Measurements from ENCODE around the gene MRPS23. TPM values are rescaled to one million over a fixed set of nuclear protein-coding genes. Genes with fewer than 3 reads are reported as not detected.

The MRPS23 gene
- total and polyA plus RNA-seq, 2 of the 13 experiments (the other 11 are each of a cell fraction or from before 2014, with no cell fraction given): 63.2 to 181 TPM

DNA sequence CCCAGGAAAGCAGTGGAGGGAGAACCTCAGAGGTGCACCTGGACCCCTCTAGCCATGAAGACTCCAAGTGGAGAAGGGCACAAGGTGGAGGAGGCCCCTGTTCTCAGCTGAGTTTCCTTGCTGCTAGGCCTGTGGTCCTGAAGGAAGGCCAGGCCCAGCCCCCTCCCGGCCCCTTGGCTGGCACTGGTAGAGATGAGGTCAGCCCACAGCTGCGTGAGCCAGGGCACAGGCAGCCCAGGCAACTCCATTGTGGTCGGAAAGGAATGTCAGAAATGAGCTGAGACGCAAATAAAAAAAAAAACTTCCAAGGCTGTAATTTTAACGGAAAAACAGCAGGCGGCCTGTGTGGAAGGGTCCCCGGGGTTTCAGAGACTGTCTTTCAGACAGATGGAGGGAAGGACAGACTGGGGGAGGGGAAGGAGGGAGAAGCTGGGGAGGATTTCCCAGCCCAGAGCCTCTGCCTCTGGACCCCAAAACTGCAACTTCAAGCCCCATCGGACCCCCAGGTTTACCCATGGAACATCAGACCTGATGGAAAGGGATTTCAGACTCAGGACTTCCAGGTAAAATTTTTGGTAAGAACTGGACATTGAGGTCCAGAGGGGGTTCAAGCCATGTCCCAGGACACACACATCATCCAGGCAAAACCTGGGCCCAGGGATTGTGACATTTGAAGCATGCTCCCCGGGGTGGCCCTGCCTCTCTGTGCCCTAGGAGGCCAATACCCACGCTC, 25.6 kb upstream of the MRPS23 start (continued):
- TF ChIP-seq, protein P1, sequence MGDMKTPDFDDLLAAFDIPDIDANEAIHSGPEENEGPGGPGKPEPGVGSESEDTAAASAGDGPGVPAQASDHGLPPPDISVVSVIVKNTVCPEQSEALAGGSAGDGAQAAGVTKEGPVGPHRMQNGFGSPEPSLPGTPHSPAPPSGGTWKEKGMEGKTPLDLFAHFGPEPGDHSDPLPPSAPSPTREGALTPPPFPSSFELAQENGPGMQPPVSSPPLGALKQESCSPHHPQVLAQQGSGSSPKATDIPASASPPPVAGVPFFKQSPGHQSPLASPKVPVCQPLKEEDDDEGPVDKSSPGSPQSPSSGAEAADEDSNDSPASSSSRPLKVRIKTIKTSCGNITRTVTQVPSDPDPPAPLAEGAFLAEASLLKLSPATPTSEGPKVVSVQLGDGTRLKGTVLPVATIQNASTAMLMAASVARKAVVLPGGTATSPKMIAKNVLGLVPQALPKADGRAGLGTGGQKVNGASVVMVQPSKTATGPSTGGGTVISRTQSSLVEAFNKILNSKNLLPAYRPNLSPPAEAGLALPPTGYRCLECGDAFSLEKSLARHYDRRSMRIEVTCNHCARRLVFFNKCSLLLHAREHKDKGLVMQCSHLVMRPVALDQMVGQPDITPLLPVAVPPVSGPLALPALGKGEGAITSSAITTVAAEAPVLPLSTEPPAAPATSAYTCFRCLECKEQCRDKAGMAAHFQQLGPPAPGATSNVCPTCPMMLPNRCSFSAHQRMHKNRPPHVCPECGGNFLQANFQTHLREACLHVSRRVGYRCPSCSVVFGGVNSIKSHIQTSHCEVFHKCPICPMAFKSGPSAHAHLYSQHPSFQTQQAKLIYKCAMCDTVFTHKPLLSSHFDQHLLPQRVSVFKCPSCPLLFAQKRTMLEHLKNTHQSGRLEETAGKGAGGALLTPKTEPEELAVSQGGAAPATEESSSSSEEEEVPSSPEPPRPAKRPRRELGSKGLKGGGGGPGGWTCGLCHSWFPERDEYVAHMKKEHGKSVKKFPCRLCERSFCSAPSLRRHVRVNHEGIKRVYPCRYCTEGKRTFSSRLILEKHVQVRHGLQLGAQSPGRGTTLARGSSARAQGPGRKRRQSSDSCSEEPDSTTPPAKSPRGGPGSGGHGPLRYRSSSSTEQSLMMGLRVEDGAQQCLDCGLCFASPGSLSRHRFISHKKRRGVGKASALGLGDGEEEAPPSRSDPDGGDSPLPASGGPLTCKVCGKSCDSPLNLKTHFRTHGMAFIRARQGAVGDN (CRISPR knock-in tag; IDR thresholded peaks at IDR 0.05): peak; percentile 85
- 0 out of 2 replicates have a peak, but pooled peaks have one; percentile 16 for TF ChIP-seq HMG20A (CRISPR knock-in tag; IDR thresholded peaks at IDR 0.05; ENCODE audit: borderline replicate concordance)
- no peak for TF ChIP-seq ZNF629 (CRISPR knock-in tag; conservative IDR thresholded peaks at IDR 0.05)
- no peak for TF ChIP-seq MTA3 (CRISPR knock-in tag; IDR thresholded peaks at IDR 0.05)
- no peak for TF ChIP-seq ZNF790 (CRISPR knock-in tag; IDR thresholded peaks at IDR 0.05; ENCODE audit: borderline replicate concordance)
- TF ChIP-seq, protein P2, sequence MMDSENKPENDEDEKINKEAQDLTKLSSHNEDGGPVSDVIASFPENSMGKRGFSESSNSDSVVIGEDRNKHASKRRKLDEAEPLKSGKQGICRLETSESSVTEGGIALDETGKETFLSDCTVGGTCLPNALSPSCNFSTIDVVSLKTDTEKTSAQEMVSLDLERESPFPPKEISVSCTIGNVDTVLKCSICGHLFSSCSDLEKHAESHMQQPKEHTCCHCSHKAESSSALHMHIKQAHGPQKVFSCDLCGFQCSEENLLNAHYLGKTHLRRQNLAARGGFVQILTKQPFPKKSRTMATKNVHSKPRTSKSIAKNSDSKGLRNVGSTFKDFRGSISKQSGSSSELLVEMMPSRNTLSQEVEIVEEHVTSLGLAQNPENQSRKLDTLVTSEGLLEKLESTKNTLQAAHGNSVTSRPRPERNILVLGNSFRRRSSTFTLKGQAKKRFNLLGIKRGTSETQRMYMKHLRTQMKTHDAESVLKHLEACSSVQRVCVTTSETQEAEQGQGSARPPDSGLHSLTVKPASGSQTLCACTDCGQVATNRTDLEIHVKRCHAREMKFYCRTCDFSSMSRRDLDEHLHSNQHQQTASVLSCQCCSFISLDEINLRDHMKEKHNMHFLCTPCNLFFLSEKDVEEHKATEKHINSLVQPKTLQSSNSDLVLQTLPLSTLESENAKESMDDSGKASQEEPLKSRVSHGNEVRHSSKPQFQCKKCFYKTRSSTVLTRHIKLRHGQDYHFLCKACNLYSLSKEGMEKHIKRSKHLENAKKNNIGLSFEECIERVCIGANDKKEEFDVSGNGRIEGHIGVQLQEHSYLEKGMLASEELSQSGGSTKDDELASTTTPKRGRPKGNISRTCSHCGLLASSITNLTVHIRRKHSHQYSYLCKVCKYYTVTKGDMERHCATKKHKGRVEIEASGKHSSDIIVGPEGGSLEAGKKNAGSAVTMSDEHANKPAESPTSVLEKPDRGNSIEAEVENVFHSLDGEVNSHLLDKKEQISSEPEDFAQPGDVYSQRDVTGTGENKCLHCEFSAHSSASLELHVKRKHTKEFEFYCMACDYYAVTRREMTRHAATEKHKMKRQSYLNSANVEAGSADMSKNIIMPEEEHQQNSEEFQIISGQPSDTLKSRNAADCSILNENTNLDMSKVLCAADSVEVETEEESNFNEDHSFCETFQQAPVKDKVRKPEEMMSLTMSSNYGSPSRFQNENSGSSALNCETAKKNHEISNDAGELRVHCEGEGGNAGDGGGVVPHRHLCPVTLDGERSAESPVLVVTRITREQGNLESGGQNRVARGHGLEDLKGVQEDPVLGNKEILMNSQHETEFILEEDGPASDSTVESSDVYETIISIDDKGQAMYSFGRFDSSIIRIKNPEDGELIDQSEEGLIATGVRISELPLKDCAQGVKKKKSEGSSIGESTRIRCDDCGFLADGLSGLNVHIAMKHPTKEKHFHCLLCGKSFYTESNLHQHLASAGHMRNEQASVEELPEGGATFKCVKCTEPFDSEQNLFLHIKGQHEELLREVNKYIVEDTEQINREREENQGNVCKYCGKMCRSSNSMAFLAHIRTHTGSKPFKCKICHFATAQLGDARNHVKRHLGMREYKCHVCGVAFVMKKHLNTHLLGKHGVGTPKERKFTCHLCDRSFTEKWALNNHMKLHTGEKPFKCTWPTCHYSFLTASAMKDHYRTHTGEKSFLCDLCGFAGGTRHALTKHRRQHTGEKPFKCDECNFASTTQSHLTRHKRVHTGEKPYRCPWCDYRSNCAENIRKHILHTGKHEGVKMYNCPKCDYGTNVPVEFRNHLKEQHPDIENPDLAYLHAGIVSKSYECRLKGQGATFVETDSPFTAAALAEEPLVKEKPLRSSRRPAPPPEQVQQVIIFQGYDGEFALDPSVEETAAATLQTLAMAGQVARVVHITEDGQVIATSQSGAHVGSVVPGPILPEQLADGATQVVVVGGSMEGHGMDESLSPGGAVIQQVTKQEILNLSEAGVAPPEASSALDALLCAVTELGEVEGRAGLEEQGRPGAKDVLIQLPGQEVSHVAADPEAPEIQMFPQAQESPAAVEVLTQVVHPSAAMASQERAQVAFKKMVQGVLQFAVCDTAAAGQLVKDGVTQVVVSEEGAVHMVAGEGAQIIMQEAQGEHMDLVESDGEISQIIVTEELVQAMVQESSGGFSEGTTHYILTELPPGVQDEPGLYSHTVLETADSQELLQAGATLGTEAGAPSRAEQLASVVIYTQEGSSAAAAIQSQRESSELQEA (CRISPR knock-in tag; IDR thresholded peaks at IDR 0.05; ENCODE audit: not compliant biosample characterization): no peak
- TF ChIP-seq, protein P3, sequence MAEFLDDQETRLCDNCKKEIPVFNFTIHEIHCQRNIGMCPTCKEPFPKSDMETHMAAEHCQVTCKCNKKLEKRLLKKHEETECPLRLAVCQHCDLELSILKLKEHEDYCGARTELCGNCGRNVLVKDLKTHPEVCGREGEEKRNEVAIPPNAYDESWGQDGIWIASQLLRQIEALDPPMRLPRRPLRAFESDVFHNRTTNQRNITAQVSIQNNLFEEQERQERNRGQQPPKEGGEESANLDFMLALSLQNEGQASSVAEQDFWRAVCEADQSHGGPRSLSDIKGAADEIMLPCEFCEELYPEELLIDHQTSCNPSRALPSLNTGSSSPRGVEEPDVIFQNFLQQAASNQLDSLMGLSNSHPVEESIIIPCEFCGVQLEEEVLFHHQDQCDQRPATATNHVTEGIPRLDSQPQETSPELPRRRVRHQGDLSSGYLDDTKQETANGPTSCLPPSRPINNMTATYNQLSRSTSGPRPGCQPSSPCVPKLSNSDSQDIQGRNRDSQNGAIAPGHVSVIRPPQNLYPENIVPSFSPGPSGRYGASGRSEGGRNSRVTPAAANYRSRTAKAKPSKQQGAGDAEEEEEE (CRISPR knock-in tag; IDR thresholded peaks at IDR 0.05; ENCODE audit: borderline replicate concordance): no peak
- peak; percentile 19; the same call in 1 of the 2 replicates for TF ChIP-seq ZNF619 (CRISPR knock-in tag; IDR thresholded peaks at IDR 0.05)
- no peak for TF ChIP-seq PRMT3 (CRISPR knock-in tag; IDR thresholded peaks at IDR 0.05; ENCODE audit: borderline replicate concordance, low read depth)
- no peak; the same call in 1 of the 2 replicates for TF ChIP-seq MXD4 (CRISPR knock-in tag; IDR thresholded peaks at IDR 0.05)
- TF ChIP-seq, protein P4, sequence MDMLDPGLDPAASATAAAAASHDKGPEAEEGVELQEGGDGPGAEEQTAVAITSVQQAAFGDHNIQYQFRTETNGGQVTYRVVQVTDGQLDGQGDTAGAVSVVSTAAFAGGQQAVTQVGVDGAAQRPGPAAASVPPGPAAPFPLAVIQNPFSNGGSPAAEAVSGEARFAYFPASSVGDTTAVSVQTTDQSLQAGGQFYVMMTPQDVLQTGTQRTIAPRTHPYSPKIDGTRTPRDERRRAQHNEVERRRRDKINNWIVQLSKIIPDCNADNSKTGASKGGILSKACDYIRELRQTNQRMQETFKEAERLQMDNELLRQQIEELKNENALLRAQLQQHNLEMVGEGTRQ (IDR thresholded peaks at IDR 0.05; ENCODE audit: low read depth, low read length): no peak
- TF ChIP-seq, protein P4 (CRISPR knock-in tag; IDR thresholded peaks at IDR 0.05; ENCODE audit: borderline replicate concordance): no peak

Data from HepG2 (cell line).